Astrocyte (in vitro differentiated cells and primary cell): ENCODE results near the gene IBA57.
"Not testable (repeated sequence)": the region's sequence is repeated elsewhere in the genome, so short reads cannot be mapped to it uniquely, and the experiment has no call there.

Source experiments
- CTCF ChIP-seq: IDR thresholded peaks from 2 replicates; pipeline ENCODE4 v1.5.1; 2011; ENCODE audit warnings: low read depth, mild to moderate bottlenecking, inconsistent platforms, low read length, moderate library complexity; ENCODE audit not compliant: insufficient read depth
- EZH2 ChIP-seq: IDR thresholded peaks from 2 replicates; pipeline ENCODE4 v1.6.1; 2012; ENCODE audit warnings: mild to moderate bottlenecking, low read length, inconsistent platforms; ENCODE audit not compliant: insufficient read depth

- not testable (repeated sequence) for TF ChIP-seq CTCF, EZH2
Observed at GRCh38 chr1:228228147-228228546, 62.5 kb downstream of the IBA57 start.
